SK-N-SH treated with all-trans-retinoic acid at 6 μM for 48 hours (cell line): ENCODE results near the gene CHCHD5.

Source experiments
- ATAC-seq: fragments of 200-7000 bp; cut with Tn5 transposase; 3 replicates; pipeline ENCODE4 v1.9.1; 2020; ENCODE audit warnings: mild to moderate bottlenecking, moderate library complexity
- ARNTL ChIP-seq: fragments of 450-650 bp; formaldehyde crosslinking; IDR thresholded peaks from 2 replicates; pipeline ENCODE4 v1.5.0; 2020; ENCODE audit warnings: low read depth, mild to moderate bottlenecking, moderate library complexity, borderline replicate concordance
- BACH2 ChIP-seq: fragments of 250-450 bp; sonication (Bioruptor Pico); IDR thresholded peaks from 2 replicates; pipeline ENCODE4 v1.9.0; 2021; ENCODE audit warnings: mild to moderate bottlenecking, borderline replicate concordance
- CREB5 ChIP-seq: fragments of 250-450 bp; sonication (Bioruptor Pico); IDR thresholded peaks from 2 replicates; pipeline ENCODE4 v1.5.1; 2020; ENCODE audit warnings: low read depth, mild to moderate bottlenecking, moderate library complexity
- CSDC2 ChIP-seq: fragments of 250-450 bp; sonication (Bioruptor Pico); IDR thresholded peaks from 2 replicates; pipeline ENCODE4 v1.5.0; 2020; ENCODE audit warnings: mild to moderate bottlenecking, moderate library complexity
- CSRNP3 ChIP-seq: fragments of 250-450 bp; sonication (Bioruptor Pico); IDR thresholded peaks from 2 replicates; pipeline ENCODE4 v1.5.1; 2021; ENCODE audit warnings: mild to moderate bottlenecking, moderate library complexity
- ESRRG ChIP-seq: fragments of 250-450 bp; sonication (Bioruptor Pico); IDR thresholded peaks from 2 replicates; pipeline ENCODE4 v1.6.1; 2021; ENCODE audit warnings: mild to moderate bottlenecking
- GLIS3 ChIP-seq: fragments of 250-450 bp; sonication (Bioruptor Pico); IDR thresholded peaks from 2 replicates; pipeline ENCODE4 v1.5.0; 2020; ENCODE audit warnings: mild to moderate bottlenecking, moderate library complexity
- ISL1 ChIP-seq: fragments of 250-450 bp; sonication (Bioruptor Pico); IDR thresholded peaks from 2 replicates; pipeline ENCODE4 v2.1.2; 2022; ENCODE audit warnings: mild to moderate bottlenecking, moderate library complexity
- OSR1 ChIP-seq: fragments of 250-450 bp; sonication (Bioruptor Pico); IDR thresholded peaks from 2 replicates; pipeline ENCODE4 v1.8.0; 2022; ENCODE audit warnings: moderate library complexity, mild to moderate bottlenecking, inconsistent platforms
- PATZ1 ChIP-seq: fragments of 250-450 bp; sonication (Bioruptor Pico); IDR thresholded peaks from 2 replicates; pipeline ENCODE4 v1.8.0; 2020; ENCODE audit warnings: mild to moderate bottlenecking, moderate library complexity, borderline replicate concordance
- POU6F1 ChIP-seq: fragments of 250-450 bp; sonication (Bioruptor Pico); IDR thresholded peaks from 2 replicates; pipeline ENCODE4 v1.8.0; 2021; ENCODE audit warnings: low read depth, mild to moderate bottlenecking, moderate library complexity, borderline replicate concordance
- PPARA ChIP-seq: fragments of 250-450 bp; sonication (Bioruptor Pico); IDR thresholded peaks from 2 replicates; pipeline ENCODE4 v1.5.0; 2020; ENCODE audit warnings: mild to moderate bottlenecking, borderline replicate concordance
- RARB ChIP-seq: fragments of 250-450 bp; sonication (Bioruptor Pico); IDR thresholded peaks from 2 replicates; pipeline ENCODE4 v1.8.0; 2021; ENCODE audit warnings: mild to moderate bottlenecking, moderate library complexity
- SNAI2 ChIP-seq: fragments of 250-450 bp; sonication (Bioruptor Pico); IDR thresholded peaks from 2 replicates; pipeline ENCODE4 v1.5.0; 2020; ENCODE audit warnings: mild to moderate bottlenecking, moderate library complexity
- TCF4 ChIP-seq: fragments of 250-450 bp; sonication (Bioruptor Pico); IDR thresholded peaks from 2 replicates; pipeline ENCODE4 v1.8.0; 2021; ENCODE audit warnings: mild to moderate bottlenecking, moderate library complexity, borderline replicate concordance
- TSHZ2 ChIP-seq: fragments of 250-450 bp; sonication (Bioruptor Pico); IDR thresholded peaks from 2 replicates; pipeline ENCODE4 v1.5.0; 2020; ENCODE audit warnings: mild to moderate bottlenecking, moderate library complexity
- ZC3H10 ChIP-seq: fragments of 250-450 bp; sonication (Bioruptor Pico); IDR thresholded peaks from 2 replicates; pipeline ENCODE4 v1.5.1; 2021; ENCODE audit warnings: mild to moderate bottlenecking, moderate library complexity
- ZNF565 ChIP-seq: fragments of 450-650 bp; formaldehyde crosslinking; conservative IDR thresholded peaks from 2 replicates; pipeline ENCODE4 v1.5.0; 2020; ENCODE audit warnings: low read depth, mild to moderate bottlenecking, moderate library complexity

The CHCHD5 gene

GRCh38 chr2:112583497-112584133 lies 794 bp upstream of the CHCHD5 start:
- no peak for TF ChIP-seq TSHZ2 (CRISPR knock-in tag)
- 0 out of 2 replicates have a peak, but pooled peaks have one; percentile 25 for TF ChIP-seq ESRRG (CRISPR knock-in tag)
- TF ChIP-seq CREB5 (CRISPR knock-in tag): no peak
- peak; percentile 13 for ATAC-seq

- ATAC-seq: no peak
- TF ChIP-seq BACH2 (CRISPR knock-in tag): no peak
- no peak for TF ChIP-seq ISL1 (CRISPR knock-in tag)
- no peak for TF ChIP-seq ZNF565 (CRISPR knock-in tag)
- TF ChIP-seq PPARA: no peak
- no peak for TF ChIP-seq PATZ1 (CRISPR knock-in tag)
- TF ChIP-seq CSDC2 (CRISPR knock-in tag): no peak
- TF ChIP-seq SNAI2 (CRISPR knock-in tag): no peak
- TF ChIP-seq TCF4 (CRISPR knock-in tag): no peak
- no peak for TF ChIP-seq TSHZ2 (CRISPR knock-in tag)
- TF ChIP-seq CSRNP3 (CRISPR knock-in tag): no peak
- no peak for TF ChIP-seq ESRRG (CRISPR knock-in tag)
- no peak for TF ChIP-seq ZC3H10 (CRISPR knock-in tag)
- TF ChIP-seq POU6F1 (CRISPR knock-in tag): no peak
- TF ChIP-seq RARB (CRISPR knock-in tag): no peak
- no peak for TF ChIP-seq ARNTL (CRISPR knock-in tag)
- TF ChIP-seq OSR1 (CRISPR knock-in tag): no peak
These were observed 462 bp downstream of the CHCHD5 start for GRCh38 chr2:112584891-112585250.

- no peak for TF ChIP-seq GLIS3 (CRISPR knock-in tag)
- no peak for TF ChIP-seq TCF4 (CRISPR knock-in tag)
- no peak for ATAC-seq
These were observed 991 bp downstream of the CHCHD5 start for GRCh38 chr2:112585400-112585799.
